ENCODE measurements around the gene ADCY4. TPM values are rescaled to one million over a fixed set of nuclear protein-coding genes. Genes with fewer than 3 reads are reported as not detected.
"Not testable (repeated sequence)": the region's sequence is repeated elsewhere in the genome, so short reads cannot be mapped to it uniquely, and the experiment has no call there.

Gene ADCY4
- total RNA-seq, 1 donor from 2014 or later = 143 TPM

DNA sequence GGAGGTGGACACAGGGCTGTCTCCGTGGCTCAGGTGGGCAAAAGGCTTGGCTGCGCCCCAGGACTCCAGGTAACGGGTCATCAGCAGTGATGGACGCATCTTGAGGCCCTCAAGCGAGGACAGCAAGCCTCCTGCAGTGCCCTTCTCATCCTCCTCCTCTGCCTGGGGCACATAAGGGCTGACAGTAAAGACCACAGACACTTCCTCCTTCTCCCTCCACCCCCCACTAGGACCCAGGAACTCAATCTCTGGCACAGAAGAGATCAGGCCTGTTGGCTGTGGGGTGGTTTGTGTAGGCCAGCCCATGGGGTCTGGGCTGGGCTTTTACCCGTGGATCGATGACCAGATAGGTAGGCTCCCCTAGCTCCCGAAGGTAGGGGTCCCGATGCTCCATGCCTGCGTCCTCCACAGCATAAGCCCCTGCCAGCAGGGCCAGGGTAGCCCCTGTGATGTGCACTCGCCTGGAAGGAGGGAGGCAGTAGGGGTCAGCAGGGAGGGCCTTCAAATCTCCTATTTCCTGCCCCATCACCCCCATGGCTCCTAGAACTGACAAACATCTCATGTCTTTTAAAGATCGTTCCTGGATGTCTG is 5.7 kb downstream of the ADCY4 start:
- H3K9me3 ChIP-seq = no peaks in the 10 kb centered on the region
- no peak overlapping the region for H3K4me3 ChIP-seq
- no peaks in the 10 kb centered on the region for H3K36me3 ChIP-seq
- intact Hi-C loops (cut with DNase I) = no loop called here
- no peak for DNase-seq (ENCODE audit: low spot score in 2 of 2)
- peaks cover 3% of the 10 kb centered on the region for H3K27me3 ChIP-seq
- peaks cover 0 to 14% of the 10 kb centered on the region in 2 donors for H3K4me1 ChIP-seq
- TF ChIP-seq, protein P1, sequence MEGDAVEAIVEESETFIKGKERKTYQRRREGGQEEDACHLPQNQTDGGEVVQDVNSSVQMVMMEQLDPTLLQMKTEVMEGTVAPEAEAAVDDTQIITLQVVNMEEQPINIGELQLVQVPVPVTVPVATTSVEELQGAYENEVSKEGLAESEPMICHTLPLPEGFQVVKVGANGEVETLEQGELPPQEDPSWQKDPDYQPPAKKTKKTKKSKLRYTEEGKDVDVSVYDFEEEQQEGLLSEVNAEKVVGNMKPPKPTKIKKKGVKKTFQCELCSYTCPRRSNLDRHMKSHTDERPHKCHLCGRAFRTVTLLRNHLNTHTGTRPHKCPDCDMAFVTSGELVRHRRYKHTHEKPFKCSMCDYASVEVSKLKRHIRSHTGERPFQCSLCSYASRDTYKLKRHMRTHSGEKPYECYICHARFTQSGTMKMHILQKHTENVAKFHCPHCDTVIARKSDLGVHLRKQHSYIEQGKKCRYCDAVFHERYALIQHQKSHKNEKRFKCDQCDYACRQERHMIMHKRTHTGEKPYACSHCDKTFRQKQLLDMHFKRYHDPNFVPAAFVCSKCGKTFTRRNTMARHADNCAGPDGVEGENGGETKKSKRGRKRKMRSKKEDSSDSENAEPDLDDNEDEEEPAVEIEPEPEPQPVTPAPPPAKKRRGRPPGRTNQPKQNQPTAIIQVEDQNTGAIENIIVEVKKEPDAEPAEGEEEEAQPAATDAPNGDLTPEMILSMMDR (IDR thresholded peaks at IDR 0.05) = no peak
- no peak overlapping the region for H3K27ac ChIP-seq

DNA sequence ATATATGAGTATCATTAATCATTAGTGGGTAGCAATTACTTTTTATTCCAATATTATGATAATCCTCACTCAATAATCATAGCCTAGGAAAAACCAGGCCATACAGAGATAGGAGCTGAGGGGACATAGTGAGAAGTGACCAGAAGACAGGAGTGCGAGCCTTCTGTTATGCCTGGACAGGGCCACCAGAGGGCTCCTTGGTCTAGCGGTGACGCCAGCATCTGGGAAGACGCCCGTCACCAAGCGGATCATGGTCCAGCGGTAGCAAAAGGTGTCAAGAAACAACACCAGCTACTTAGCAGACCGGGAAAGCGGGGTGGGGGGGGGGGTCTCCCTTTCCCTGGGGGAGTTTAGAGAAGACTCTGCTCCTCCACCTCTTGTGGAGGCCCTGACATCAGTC is 7.0 kb downstream of the ADCY4 start:
- H3K27ac ChIP-seq; H3K4me1 ChIP-seq; H3K9me3 ChIP-seq; H3K4me3 ChIP-seq; intact Hi-C loops (cut with DNase I); H3K27me3 ChIP-seq; H3K36me3 ChIP-seq: not testable (repeated sequence)
- DNase-seq (ENCODE audit: low spot score in 2 of 2) = peak in 1 of 2 donors; percentile 80
- TF ChIP-seq, protein P1 (IDR thresholded peaks at IDR 0.05) = peak; percentile 57 to 70 (median 60)

DNA sequence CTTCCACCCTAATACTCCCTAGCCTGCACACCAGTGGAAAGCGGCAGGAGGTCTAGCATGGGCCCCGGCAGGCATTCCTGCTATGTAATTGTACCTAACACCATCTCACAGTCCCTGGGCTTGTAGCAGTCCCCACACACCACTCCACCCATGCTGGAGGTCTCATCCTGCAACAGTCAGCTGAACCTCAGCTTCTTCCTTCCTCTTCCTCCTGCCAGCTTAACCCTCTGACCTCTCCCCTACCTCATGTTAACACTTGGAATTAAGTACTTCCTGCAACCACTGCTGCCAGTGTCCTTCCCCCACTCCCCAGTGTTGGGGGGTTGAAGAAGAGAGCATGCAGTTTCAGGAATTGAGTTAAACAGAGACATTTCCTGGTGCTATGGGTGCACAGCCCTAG is 7.6 kb downstream of the ADCY4 start:
- H3K9me3 ChIP-seq = no peaks in the 10 kb centered on the region
- no peaks in the 10 kb centered on the region for H3K36me3 ChIP-seq
- no peak overlapping the region for H3K27ac ChIP-seq
- no peak for DNase-seq (ENCODE audit: low spot score in 2 of 2)
- no peaks in the 10 kb centered on the region for H3K27me3 ChIP-seq
- peaks cover 0 to 1% of the 10 kb centered on the region in 2 donors for H3K4me1 ChIP-seq
- intact Hi-C loops (cut with DNase I) = no loop called here
- H3K4me3 ChIP-seq = no peak overlapping the region
- TF ChIP-seq, protein P1 (IDR thresholded peaks at IDR 0.05) = no peak

DNA sequence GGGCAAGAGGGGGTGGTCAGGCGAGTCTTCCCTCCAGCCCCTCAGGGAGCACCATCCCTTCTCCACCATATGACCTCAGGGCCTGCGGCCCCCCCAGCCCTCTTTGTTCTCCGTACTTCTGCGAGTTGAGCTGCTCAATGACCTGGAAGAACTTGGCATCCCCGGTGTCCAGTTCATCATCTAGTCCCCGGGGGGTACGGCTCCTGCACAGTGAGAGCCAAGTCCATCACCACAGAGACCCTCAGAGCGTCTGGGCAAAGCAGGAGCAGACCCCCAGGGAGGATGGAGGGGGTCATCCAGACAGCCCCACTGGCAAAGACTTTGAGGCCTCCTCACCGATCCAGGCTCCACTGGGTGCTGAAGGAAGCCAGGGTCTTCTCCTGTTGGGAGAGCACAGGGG is 8.9 kb downstream of the ADCY4 start:
- Histone ChIP-seq H3K36me3 (no peaks in the 10 kb centered on the region), H3K27me3 (no peaks in the 10 kb centered on the region), H3K27ac (no peak overlapping the region), H3K4me1 (no peaks in the 10 kb centered on the region), H3K4me3 (no peak overlapping the region), H3K9me3 (no peaks in the 10 kb centered on the region)
- TF ChIP-seq, protein P1 (IDR thresholded peaks at IDR 0.05) = no peak
- no peak for DNase-seq (ENCODE audit: low spot score in 2 of 2)
- intact Hi-C loops (cut with DNase I) = no loop called here

DNA sequence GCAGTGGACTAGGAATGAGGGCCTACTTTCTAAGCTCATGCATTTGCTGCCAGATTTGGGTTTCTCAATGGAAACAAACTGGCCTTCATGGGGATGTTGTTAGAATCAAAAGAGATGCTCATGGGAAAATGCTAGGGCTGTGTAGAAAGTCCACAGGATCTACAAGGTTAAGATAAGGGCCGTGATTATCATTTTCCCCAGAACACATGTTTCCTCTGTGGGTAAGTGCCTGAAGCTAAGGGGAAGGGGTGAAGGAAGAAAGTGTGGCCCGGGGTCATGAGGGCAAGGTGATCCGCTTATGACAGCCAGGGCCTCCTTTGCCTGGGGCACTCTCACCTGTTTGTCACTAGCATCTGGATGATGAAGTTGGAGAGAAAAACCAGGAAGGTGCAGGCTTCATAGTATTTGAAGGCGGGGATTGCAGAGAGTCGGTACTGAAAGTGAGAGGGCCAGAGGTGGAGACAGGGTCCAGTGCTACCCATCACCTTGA is 9.8 kb downstream of the ADCY4 start:
- H3K9me3 ChIP-seq = no peaks in the 10 kb centered on the region
- no peak for DNase-seq (ENCODE audit: low spot score in 2 of 2)
- no peaks in the 10 kb centered on the region for H3K4me1 ChIP-seq
- intact Hi-C loops (cut with DNase I) = no loop called here
- H3K36me3 ChIP-seq = no peaks in the 10 kb centered on the region
- H3K27me3 ChIP-seq = no peaks in the 10 kb centered on the region
- no peak overlapping the region for H3K4me3 ChIP-seq
- no peak overlapping the region for H3K27ac ChIP-seq
- TF ChIP-seq, protein P1 (IDR thresholded peaks at IDR 0.05) = no peak

DNA sequence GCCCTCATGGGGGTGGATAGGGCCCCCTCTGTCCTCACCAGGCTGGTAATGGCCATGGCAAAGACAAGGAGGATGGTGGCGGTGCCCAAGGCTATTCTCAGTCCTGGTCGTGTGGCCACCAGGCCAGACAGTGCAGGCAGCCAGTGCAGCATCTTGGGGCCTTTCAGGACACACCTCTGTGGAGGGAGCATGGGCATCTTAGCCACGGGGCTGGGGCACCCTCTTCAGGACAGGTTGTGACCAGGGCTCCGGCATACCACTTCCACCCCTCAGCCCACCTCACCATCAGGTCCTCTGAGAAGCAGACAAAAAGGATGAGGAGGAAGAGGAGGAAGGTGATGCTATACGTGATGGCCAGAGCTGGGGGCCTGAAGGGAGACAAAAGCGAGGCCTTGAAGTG is 10.8 kb downstream of the ADCY4 start:
- intact Hi-C loops (cut with DNase I) = no loop called here
- no peak for DNase-seq (ENCODE audit: low spot score in 2 of 2)
- Histone ChIP-seq H3K9me3 (no peaks in the 10 kb centered on the region), H3K4me3 (no peak overlapping the region), H3K27ac (no peak overlapping the region), H3K4me1 (no peaks in the 10 kb centered on the region), H3K27me3 (no peaks in the 10 kb centered on the region), H3K36me3 (no peaks in the 10 kb centered on the region)
- TF ChIP-seq, protein P1 (IDR thresholded peaks at IDR 0.05) = no peak

Data from ascending aorta (tissue), 2 donors.